Fibroblast of skin of scalp (primary cell): ENCODE measurements around the gene RAB33B.
"Not testable (repeated sequence)": the region's sequence is repeated elsewhere in the genome, so short reads cannot be mapped to it uniquely, and the experiment has no call there.

ENCODE experiments used
- DNase-seq: peaks from one replicate; pipeline ENCODE4 v3.0.0-alpha.2; 2013

RAB33B gene

DNA sequence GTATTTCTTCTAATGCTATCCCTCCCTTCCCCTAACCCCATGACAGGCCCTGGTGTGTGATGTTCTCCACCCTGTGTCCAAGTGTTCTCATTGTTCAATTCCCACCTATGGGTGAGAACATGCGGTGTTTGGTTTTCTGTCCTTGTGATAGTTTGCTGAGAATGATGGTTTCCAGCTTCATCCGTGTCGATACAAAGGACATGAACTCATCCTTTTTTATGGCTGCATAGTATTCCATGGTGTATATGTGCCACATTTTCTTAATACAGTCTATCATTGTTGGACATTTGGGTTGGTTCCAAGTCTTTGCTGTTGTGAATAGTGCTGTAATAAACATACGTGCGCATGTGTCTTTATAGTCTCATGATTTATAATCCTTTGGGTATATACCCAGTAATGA is 10.6 kb downstream of the RAB33B start:
- not testable (repeated sequence) for DNase-seq

DNA sequence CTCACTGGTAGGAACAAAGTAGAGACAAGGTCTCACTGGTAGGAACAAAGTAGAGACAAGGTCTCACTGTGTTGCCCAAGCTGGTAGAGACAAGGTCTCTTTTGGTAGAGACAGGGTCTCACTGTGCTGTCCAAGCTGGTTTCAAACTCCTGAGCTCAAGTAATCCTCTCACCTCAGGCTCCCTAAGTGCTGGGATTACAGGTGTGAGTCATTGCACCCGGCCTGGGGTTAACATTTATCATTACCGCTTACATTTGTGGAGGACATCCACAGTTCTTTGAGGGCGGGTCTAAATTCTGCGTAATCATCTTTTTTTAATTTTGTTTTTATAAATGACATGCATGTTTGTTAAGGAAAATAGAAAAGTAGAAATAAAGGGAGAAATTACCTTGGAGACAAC is 12.0 kb downstream of the RAB33B start:
- DNase-seq = no peak

DNA sequence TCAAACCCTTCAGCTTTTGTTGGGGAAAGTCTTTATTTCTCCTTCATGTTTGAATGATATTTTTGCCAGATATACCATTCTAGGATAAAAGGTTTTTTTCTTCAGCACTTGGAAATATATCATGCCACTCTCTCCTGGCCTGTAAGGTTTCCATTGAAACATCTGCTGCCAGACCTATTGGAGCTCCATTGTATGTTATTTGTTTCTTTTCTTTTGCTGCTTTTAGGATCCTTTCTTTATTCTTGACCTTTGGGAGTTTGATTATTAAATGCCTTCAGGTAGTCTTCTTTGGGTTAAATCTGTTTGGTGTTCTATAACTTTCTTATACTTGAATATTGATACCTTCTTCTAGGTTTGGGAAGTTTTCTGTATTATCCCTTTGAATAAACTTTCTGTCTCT is 14.8 kb downstream of the RAB33B start:
- not testable (repeated sequence) for DNase-seq

DNA sequence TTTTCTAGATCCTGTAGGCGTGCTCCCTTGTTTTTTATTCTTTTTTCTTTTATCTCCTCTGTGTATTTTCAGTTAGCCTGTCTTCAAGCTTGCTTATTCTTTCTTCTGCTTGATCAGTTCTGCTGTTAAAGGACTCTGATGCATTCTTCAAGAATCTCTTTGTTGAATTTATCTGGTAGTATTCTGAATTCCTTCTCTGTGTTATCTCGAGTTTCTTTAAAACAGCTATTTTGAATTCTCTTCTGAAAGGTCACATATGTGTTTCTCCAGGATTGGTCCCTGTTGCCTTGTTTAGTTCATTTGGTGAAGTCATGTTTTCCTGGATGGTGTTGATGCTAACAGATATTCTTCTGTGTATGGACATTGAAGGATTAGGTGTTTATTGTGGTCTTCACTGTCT is 15.3 kb downstream of the RAB33B start:
- no peak for DNase-seq

DNA sequence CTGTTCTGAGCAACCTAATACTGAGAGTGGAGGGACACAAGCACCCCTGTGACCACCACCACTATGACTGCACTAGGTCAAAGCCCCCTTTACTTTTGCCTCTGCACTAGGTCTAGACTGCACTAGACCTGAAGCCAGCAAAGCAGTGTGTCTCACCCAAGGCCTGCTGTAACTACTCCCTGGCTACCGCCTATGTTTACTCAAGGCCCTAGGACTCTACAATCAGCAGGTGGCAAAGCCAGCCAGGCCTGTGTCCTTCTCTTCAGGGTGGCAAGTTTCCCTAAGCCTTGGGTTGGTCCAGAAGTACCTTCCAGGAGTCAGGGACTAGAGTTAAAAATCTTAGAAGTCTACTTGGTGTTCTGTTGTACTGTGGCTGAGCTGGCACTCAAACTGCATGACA is 15.9 kb downstream of the RAB33B start:
- DNase-seq = no peak

DNA sequence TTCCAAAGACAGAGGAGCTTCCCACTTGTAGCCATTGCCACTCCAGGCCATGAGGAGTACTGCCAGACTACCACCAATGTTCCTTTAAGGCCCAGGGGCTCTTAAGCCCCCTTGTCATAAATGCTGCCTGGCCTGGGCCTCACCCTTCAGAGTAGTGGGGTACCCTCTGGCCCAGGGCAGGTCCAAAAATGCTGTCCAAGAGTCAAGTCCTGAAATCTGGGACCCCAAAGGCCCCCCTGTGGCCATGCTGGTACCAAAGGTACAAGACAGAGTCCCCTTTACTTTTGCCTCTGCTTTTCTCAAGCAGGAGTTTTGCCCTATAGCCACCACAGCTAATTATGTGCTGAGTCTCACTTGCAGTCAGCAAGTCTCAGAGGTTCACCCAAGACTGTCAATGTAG is 16.4 kb downstream of the RAB33B start:
- DNase-seq = no peak

DNA sequence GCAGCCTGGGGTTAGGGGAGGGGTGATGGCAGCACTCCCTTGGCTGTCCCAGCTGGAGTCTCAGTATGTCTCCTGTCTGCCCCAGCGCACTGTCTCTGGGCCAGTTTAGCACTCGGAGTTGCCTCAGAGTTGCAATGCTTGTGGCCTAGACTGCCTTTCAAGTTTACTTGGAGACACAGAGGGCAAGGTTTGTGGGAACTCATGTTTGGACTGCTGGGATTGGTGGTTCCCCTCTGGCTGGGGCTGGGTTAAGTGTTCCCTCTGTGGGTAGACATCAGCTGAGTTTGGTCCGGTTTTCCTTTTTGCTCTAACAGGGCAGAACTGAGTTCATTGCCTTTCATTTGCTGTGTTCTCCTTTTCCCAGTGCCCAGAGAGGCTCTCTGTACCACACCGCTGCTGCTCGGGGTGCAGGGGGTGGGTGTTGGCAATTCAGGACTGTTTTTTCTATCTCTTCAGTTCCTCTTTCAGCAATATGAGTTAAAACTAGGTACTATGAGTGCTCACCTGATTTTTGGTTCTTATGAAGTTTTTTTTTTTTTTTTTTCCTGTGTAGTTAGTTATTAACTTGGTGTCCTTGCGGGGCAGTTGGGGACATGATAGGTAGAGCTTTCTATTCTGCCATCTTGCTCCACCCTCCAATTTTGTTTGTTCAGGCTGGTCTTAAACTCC is 17.2 kb downstream of the RAB33B start:
- no peak for DNase-seq

DNA sequence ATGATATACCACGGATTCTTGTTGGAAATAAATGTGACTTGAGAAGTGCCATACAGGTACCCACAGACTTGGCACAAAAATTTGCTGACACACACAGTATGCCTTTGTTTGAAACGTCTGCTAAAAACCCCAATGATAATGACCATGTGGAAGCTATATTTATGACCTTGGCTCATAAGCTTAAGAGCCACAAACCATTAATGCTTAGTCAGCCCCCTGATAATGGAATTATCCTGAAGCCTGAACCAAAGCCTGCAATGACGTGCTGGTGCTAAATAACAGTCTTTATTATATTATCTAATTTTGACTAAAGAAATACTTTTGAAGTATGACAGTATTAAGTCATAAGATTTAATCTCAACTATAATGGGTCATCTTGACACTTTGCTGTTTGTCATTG is 18.9 kb downstream of the RAB33B start:
- no peak for DNase-seq

DNA sequence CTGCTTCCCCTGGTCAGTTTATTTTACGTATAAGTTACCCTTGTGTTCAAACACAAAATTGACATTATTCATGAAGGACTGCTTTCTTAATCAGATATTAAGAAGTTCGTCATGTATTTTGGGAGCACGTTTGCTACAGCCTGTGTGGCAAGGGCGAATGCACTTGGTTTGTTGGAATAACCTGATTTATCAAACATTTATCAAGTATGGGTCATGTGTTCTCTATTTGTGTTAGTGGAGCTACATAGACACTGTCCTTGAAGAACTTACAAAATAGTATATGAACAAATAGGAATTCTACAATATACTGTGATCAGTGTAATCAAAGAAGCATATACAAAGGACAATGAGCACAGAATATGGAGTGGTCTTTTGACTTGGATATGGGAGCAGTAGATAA is 22.4 kb downstream of the RAB33B start:
- no peak for DNase-seq

DNA sequence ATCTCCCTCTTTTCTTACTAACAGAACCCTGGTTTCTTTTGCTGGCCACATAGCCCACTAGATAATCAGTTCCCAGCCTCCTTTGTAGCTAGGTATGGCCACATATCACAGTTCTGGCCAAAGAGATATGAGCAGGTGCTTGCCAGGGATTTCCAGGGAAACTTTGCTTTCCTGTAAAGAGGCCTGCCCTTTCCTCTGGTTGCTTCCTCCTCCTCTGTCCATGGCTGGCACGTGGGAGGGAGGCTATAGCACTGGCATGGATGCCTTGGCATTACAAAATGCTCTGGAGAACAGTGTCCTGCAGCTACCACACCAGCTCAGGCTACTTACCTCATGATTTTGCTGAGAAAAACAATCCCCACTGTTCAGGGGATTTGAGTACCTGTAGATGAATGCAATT is 27.5 kb downstream of the RAB33B start:
- DNase-seq = no peak

DNA sequence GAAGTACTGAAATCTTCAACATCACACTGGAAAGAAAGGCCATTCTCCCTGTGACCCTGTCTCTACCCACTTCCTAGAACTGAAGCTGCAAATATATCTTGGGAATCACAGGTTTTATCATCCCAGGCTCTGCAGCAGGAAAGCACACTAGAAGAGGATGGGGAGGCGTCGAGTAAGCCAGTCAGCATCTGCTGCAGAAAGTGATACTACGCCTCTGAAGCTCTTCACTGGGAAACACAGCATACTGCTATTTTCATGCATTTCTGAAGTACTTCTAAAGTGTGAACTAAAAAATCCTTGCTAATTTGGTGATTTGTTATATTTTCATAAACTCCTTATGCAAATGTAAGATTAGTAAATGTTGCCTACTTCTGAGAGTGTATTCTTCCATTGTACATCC is 29.1 kb downstream of the RAB33B start:
- DNase-seq = no peak

DNA sequence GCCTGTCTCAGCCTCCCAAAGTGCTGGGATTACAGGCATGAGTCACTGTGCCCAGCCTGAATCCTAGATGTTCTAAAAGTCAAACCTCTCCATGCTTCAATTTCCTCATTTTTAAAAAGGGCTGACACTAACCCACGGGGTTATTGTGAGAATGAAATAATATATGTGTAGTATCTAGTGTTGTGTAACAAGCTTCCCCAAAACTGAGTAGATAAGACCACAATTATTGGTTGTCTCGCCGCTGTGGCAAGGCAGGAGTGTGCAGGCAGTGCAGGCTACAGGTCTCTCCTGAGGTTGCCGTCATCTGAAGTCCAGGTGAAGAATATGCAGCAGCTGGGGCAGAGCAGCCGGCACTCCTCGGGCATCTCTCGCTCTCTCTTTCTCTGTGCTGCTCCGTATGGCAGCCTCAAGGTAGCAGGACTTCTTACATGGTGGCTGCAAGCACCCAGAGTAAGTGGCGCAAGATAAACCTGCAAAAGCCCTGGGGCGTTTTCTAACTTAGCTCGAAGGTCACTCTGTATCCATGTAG is 30.9 kb downstream of the RAB33B start:
- no peak for DNase-seq

DNA sequence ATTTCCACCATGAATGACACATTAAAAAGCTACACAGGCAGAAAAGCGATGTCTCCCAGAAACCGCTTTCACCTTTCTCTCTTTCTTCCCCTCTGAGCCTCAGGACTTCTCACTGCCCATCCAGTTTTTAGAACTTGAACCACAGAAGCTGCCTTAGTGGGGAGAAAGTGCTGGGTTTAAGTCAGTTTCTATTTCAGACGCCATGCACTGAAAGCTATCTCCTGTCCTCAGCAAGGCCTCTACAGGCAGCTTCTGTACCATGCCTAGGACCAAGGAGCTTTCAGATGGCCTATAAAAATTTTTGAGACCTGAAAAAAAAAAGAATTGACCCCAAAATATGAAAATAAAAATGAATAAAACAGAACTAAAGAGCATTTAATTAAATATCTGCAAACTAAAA is 34.5 kb downstream of the RAB33B start:
- DNase-seq = no peak

DNA sequence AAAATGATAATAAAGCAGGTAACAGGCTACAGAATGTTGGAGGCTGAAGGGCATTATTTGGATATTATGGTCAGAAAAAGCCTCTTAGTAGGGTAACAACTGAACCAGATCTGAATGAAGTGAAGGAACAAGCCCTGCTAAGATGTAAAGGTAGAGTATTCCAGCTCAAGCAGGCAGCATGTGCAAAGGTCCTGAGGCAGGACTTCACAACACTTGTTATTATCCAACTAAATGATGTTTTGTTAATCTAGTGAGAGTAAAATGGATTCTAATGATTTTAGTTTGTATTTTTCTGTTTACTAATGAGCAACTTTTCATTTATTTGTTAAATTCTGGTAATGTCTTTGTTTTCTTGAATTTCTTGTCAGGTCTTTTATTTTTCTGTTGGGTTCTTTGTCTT is 35.7 kb downstream of the RAB33B start:
- DNase-seq = no peak

DNA sequence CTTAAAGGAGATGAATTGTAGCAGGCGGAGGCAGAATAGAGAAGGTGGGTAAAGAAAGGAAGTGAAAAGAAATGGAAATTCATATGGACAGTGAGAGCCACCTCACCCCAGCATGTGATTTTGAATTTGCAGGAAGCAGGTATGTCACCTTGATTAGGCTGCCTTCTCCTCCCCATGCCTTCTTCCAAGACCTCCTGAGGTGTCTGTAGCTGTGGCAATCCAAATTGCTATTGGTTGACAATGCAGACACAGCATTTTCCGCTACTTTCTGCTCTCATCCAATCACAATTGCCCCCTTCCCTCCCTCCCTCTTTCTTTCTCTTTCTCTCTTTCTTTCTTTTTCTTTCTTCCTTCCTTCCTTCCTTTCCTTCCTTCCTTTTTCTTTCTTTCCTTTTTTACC is 38.5 kb downstream of the RAB33B start:
- no peak for DNase-seq

DNA sequence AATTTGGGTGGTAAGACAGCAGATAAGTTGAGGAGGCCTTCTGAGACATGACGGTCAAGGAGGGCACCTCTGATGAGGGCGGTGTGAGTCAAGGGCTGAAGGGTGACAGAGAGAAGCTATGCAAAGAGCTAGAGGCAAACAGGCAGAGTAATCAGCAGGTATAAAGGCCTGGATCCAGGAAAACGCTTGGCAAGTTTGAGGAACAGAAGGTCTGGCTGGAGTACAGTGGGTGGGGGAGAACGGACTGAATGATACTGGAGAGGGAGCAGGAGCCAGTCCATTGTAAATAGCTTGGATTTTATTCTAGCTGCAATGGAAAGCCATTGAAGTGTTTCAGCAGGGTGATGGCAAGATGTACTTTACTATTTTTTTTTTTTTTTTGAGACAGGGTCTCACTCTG is 39.3 kb downstream of the RAB33B start:
- DNase-seq = no peak

DNA sequence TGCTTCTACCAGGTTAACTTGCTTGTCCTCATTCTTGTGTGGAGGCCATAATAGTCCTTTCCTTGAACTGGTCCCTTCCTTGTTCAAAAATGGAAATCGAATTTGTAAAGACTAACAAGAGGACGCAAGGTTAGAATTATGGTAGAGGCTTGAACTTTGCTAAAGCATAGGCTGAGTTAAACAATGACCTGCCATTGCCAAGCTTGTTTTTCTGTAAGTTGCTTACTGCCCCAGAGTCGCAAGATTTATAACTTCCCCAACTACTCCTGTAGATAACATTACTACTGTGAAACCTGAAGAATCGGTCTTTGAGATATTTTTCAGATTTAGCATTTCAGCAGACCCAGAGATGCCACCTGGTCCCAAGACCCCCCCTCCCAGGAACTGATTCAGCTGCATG is 45.3 kb downstream of the RAB33B start:
- no peak for DNase-seq

DNA sequence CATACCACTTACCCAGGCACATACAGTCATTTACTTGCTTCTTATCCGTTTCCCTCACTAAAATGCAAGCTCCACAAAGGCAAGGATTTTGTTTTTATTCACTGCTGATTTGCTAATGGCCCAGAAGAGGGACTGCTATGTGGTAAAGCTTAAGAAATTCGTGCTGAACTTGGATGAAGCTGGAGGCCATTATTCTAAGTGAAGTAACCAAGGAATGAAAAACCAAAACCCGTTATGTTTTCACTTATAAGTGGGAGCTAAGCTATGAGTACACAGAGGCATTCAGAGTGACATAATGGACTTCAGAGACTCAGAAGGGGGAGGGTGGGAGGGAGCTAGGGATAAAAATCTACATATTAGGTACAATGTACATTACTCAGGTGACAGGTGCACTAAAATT is 47.2 kb downstream of the RAB33B start:
- peak; percentile 13 for DNase-seq

DNA sequence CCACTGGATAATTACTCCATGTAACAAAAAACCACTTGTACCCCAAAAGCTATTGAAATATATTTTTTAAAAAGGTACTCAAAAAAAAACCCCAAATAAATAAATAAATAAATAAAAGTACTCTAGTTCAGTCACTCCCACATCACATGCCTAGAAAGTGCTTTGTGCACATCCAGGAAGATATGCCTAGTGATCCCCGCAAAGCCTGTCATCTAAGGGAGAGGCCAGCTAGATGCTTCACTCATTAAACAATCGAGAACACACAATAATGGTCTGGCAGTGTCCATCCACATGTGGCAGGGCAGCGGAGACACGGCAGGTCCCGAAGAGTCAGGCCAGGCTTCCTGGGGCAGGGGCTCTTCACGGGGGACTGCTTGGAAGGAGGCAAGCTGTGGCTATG is 47.6 kb downstream of the RAB33B start:
- DNase-seq = no peak

DNA sequence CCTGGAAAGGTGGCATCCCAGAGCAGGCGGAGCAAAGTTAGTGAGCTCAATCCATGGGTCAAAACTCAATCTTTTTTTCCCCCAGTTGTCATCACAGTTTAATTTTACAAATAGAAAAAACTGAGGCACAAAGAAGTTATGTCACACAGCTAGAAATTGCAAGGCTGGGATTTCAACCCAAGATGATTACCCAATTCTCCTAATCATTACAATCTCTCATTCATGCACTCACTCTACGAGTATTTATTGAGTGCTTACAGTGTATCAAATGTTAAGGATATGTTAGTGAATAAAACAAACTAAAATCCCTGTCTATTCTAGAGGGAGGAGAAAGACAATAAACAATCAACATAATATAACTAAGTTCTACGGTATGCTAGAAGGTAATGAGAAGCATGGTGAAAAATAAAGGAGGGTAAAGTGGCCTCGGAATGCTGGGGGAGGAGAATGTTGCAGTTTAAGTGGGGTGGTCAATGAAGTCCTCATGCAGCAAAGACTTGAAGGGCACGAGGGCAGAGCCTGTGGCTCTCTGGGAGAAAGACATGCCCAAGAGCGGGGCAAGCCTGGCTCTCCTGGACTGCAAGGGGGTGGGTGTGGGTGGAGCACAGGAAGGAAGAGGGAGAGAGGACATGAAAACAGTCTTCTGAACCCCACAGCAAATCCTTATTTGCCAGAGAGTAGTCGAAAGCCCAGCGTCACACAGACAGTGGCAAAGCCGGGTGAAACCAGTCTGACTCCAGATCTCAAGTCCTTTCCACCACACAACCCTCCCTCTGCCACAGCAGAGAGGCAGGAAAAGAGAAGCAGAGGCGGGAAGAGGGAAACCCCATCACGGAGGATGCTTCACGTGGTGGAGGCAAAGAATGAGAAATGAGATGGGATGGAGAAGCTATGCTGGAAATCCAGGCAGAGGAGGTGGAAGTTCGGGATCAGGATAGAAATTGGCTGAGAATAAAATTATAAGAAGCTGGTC is 48.3 kb downstream of the RAB33B start:
- DNase-seq = no peak

DNA sequence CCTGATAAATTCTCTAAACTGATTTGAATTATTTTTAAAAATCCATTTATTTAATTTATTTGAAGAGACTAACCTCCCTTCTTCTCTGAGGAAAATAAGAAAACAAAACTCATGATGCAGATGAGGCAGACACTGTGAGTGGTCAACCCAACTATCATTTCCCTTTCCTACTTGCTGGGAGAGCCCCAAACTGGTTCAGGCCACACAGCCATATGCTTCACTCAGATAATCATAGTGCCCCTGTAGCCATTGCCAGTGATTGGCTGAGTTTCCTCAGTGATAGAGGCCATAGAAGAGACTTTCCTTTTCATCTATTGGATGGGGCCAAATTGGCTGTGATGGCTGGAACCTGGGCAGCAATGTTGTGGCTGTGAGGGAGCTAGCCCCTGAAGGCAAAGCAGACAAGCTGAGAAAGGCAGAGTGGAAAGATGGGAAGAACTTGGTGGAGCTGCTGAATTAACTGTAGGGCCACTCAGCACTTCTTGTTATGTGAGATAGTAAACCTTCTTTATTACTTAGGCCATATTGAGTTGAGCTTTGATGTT is 49.8 kb downstream of the RAB33B start:
- DNase-seq = no peak

DNA sequence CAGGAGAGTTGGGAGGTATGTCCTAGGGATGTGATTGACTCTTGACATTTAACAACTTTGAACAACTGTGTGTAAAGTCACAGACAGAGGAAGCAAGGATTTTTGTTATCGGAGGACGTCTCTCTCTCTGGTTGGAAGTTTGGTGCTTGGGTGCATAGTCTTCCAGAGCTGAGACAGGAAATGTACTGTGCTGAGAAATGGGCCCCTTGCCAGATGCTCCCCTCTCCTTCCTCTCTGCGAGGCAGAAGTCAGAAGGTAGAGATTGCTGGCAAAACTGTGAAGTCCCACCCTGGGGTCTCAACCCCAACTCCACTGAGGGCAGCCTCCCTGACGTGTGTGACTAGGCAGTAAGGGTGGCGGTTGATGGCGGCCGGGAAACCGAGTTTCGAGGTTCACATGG is 52.9 kb downstream of the RAB33B start:
- no peak for DNase-seq

DNA sequence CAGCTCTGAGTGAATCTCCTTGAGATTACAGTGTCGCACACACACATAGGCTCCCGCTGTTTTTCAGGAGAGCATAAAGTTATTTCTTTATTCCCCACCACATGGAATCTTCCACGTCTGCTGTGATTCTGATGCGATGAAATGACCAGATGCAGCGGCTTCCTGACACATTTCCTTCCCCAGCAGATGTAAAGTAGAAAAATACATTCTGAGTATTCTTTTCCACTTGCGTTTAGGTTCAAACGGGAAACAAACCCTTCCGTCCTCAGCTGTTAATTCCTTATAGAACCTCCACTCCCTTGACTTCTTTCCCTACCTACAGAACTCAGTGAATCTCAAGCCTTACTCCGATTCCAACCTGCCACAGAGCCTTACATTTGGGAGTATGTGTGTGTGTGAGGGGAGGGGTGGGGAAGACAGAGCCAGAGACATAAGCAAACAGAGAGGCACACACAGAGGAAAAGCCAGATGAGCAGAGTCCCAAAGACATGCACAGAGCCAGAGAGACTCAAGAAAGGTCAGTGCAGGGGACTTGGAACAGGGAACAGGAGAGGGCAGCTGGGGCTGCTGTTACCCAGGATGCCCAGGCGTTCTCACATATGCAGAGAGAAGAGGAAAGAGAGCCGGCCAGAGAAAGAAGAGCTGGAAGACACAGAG is 54.8 kb downstream of the RAB33B start:
- DNase-seq = no peak
